ENCODE results near the gene MRPS6. TPM values are rescaled to one million over a fixed set of nuclear protein-coding genes. Genes with fewer than 3 reads are reported as not detected.

Gene MRPS6
- total RNA-seq, 4 donors from 2014 or later: 17.3 to 54.8 (median 29.3) TPM

GRCh38 chr21:34037009-34037795 lies 36.2 kb upstream of the MRPS6 start:
- Histone ChIP-seq H3K36me3 (no peaks in the 10 kb centered on the region), H3K27me3 (no peaks in the 10 kb centered on the region), H3K9me3 (no peaks in the 10 kb centered on the region), H3K27ac (no peak overlapping the region), H3K4me3 (no peak overlapping the region), H3K4me1 (no peaks in the 10 kb centered on the region)
- in situ Hi-C loops (cut with MboI; ENCODE audit: low sequenced_read_pairs in 4 of 4) (no loop called here), intact Hi-C loops (cut with DNase I; ENCODE audit: low total_unique reads) (no loop called here)
- ATAC-seq (no peak), DNase-seq (no peak)
- TF ChIP-seq CTCF (IDR thresholded peaks at IDR 0.05 in 4 of 5, conservative IDR thresholded peaks at IDR 0.05 in 1 of 5) (no peak), POLR2A (IDR thresholded peaks at IDR 0.05) (no peak)

GRCh38 chr21:34039678-34040382 lies 33.5 kb upstream of the MRPS6 start:
- H3K4me1 ChIP-seq: no peaks in the 10 kb centered on the region
- intact Hi-C loops (cut with DNase I; ENCODE audit: low total_unique reads): no loop called here

GRCh38 chr21:34042735-34043134 lies 30.6 kb upstream of the MRPS6 start:
- Histone ChIP-seq H3K4me1 (no peaks in the 10 kb centered on the region), H3K27me3 (no peaks in the 10 kb centered on the region), H3K36me3 (no peaks in the 10 kb centered on the region), H3K9me3 (no peaks in the 10 kb centered on the region), H3K27ac (no peak overlapping the region), H3K4me3 (no peak overlapping the region)
- in situ Hi-C loops (cut with MboI; ENCODE audit: low sequenced_read_pairs in 4 of 4): no loop called here
- intact Hi-C loops (cut with DNase I; ENCODE audit: low total_unique reads): no loop called here
- DNase-seq (no peak), ATAC-seq (no peak)
- TF ChIP-seq POLR2A (IDR thresholded peaks at IDR 0.05) (no peak), CTCF (IDR thresholded peaks at IDR 0.05 in 4 of 5, conservative IDR thresholded peaks at IDR 0.05 in 1 of 5) (no peak)

More at GRCh38 chr21:34039678-34040382, 33.5 kb upstream of the MRPS6 start:
- Histone ChIP-seq H3K4me3 (no peak overlapping the region), H3K27me3 (no peaks in the 10 kb centered on the region), H3K27ac (no peak overlapping the region), H3K36me3 (no peaks in the 10 kb centered on the region), H3K9me3 (no peaks in the 10 kb centered on the region)
- DNase-seq (no peak), ATAC-seq (no peak)
- in situ Hi-C loops (cut with MboI; ENCODE audit: low sequenced_read_pairs in 4 of 4): no loop called here
- TF ChIP-seq POLR2A (IDR thresholded peaks at IDR 0.05) (no peak), CTCF (IDR thresholded peaks at IDR 0.05 in 4 of 5, conservative IDR thresholded peaks at IDR 0.05 in 1 of 5) (no peak)

- Histone ChIP-seq H3K27ac (no peak overlapping the region), H3K9me3 (no peaks in the 10 kb centered on the region), H3K4me3 (no peak overlapping the region), H3K36me3 (no peaks in the 10 kb centered on the region), H3K4me1 (no peaks in the 10 kb centered on the region), H3K27me3 (no peaks in the 10 kb centered on the region)
- ATAC-seq (no peak), DNase-seq (no peak)
- intact Hi-C loops (cut with DNase I; ENCODE audit: low total_unique reads) (no loop called here), in situ Hi-C loops (cut with MboI; ENCODE audit: low sequenced_read_pairs in 4 of 4) (no loop called here)
- TF ChIP-seq CTCF (IDR thresholded peaks at IDR 0.05 in 4 of 5, conservative IDR thresholded peaks at IDR 0.05 in 1 of 5) (no peak), POLR2A (IDR thresholded peaks at IDR 0.05) (no peak)
Observed at GRCh38 chr21:34043333-34043732, 30.0 kb upstream of the MRPS6 start.

All from gastrocnemius medialis (tissue), 4 donors.